HG02840 (cell line): Measurements from ENCODE around the gene PAK1IP1.
"Not testable (repeated sequence)": the region's sequence is repeated elsewhere in the genome, so short reads cannot be mapped to it uniquely, and the experiment has no call there.

ENCODE experiments used
- ATAC-seq: cut with Tn5 transposase; IDR thresholded peaks from one replicate; pipeline ENCODE4 v1.9.1; 2021; ENCODE audit warnings: mild to moderate bottlenecking, moderate library complexity, moderate number of reproducible peaks; ENCODE audit not compliant: unreplicated experiment, low FRiP score

The PAK1IP1 gene

DNA sequence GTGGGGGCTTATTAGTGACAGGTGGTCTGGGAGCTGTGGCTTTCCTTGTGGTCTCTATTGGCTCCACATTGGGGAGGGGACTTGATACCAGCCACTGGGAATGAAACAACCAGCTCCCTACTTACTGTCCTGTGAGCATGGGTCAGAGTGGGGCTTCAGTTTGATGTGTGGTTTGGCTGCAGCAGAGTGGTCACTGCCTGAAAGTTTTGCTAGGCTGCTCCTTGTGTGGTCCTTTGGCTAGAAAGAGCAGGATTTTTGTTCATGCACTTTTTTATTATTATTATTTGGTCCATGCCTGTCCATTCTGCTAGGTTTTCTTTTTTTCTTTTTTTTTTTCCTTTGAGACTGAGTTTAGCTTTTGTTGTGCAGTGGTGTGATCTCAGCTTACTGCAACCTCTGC is 45.3 kb downstream of the PAK1IP1 start:
- no peak for ATAC-seq

DNA sequence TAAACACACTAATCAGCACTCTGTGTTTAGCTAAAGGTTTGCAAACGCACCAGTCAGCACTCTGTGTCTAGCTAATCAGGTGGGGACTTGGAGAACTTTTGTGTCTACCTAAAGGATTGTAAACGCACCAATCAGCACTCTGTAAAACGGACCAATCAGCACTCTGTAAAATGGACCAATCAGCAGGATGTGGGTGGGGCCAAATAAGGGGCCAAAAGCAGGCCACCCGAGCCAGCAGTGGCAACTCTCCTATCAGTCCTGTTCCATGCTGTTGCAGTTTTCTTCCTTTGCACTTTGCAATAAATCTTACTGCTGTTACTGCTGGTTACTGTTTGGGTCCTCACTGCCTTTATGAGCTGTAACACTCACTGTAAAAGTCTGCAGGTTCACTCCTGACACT is 46.9 kb downstream of the PAK1IP1 start:
- ATAC-seq = not testable (repeated sequence)

GRCh38 chr6:10742251-10742650 is 47.5 kb downstream of the PAK1IP1 start:
- ATAC-seq = no peak

GRCh38 chr6:10743515-10743914 is 48.7 kb downstream of the PAK1IP1 start:
- ATAC-seq = no peak

- ATAC-seq = no peak
Observed at GRCh38 chr6:10745116-10745515, 50.3 kb downstream of the PAK1IP1 start.

GRCh38 chr6:10746915-10747250 is 52.1 kb downstream of the PAK1IP1 start:
- no peak for ATAC-seq

GRCh38 chr6:10747251-10747972 is 52.6 kb downstream of the PAK1IP1 start, which contains the start of gene TMEM14B:
Gene TMEM14B, plus strand, starts transcription at chr6:10747805. Its CDS starts 1,441 bp downstream, at chr6:10749246.
- peak; percentile 96 for ATAC-seq

GRCh38 chr6:10749734-10750133 is 55.0 kb downstream of the PAK1IP1 start:
- no peak for ATAC-seq

- not testable (repeated sequence) for ATAC-seq
Observed at GRCh38 chr6:10750568-10750967, 55.8 kb downstream of the PAK1IP1 start.

DNA sequence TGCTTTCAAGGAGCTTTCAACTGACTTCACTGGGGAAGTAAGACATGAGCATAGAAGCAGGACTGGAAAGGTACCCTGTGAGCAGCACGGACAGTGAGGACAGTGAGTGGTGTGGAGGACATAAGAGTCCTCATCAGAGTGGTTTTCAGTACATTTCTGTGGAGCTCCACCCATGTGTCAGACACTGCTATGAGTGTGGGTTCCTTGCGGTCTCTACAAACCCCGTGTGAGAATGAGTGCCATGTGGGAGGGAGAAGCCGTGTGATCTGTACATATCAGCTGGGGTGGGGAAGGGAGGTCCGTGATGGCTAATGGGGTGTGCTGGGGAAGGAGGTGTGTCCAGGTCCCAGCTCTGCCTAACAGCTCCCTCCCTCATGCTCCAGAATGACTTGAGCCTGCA is 57.0 kb downstream of the PAK1IP1 start:
- not testable (repeated sequence) for ATAC-seq

DNA sequence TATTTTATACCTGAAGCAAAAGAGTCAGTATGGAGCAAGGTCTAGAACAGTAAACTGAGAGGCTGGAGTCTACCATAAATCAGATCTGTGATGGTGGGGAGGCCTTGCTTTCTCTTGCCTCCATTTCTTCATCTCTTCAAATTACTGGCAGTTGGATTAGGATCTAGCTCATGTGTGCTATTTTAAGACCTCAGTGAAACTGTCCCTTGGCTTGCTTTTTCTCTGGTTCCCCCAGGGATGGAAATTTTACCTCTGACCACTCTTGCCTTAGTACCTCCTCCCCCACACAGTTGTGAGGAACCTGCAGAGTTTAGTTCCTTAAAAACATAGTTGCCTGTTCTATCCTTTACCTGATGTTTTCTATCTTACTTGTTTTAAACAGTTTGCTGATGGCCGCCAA is 61.3 kb downstream of the PAK1IP1 start:
- no peak for ATAC-seq
